Measurements from ENCODE around the gene GRM8. TPM values are rescaled to one million over a fixed set of nuclear protein-coding genes. Genes with fewer than 3 reads are reported as not detected.
"Not testable (repeated sequence)": the region's sequence is repeated elsewhere in the genome, so short reads cannot be mapped to it uniquely, and the experiment has no call there.

GRM8 gene
- total RNA-seq, 1 donor from 2014 or later: 1.8 TPM

- DNase-seq (ENCODE audit: low spot score) (no peak), ATAC-seq (no peak)
- intact Hi-C loops (cut with DNase I): no loop called here
These were observed 279.7 kb downstream of the GRM8 start for GRCh38 chr7:126973066-126973465.

- ATAC-seq (no peak), DNase-seq (ENCODE audit: low spot score) (no peak)
- intact Hi-C loops (cut with DNase I): no loop called here
These were observed 280.2 kb downstream of the GRM8 start for GRCh38 chr7:126972571-126972970.

GRCh38 chr7:126959649-126960048 lies 293.1 kb downstream of the GRM8 start:
- ATAC-seq (no peak), DNase-seq (ENCODE audit: low spot score) (no peak)
- intact Hi-C loops (cut with DNase I): no loop called here

GRCh38 chr7:126958367-126958766 lies 294.4 kb downstream of the GRM8 start:
- intact Hi-C loops (cut with DNase I): no loop called here

GRCh38 chr7:126957443-126957842 lies 295.3 kb downstream of the GRM8 start:
- DNase-seq (ENCODE audit: low spot score) (no peak), ATAC-seq (no peak)
- intact Hi-C loops (cut with DNase I): no loop called here

More at GRCh38 chr7:126958367-126958766, 294.4 kb downstream of the GRM8 start:
- DNase-seq (ENCODE audit: low spot score): no peak
- no peak for ATAC-seq

- ATAC-seq (no peak), DNase-seq (ENCODE audit: low spot score) (no peak)
- intact Hi-C loops (cut with DNase I): no loop called here
These were observed 299.3 kb downstream of the GRM8 start for GRCh38 chr7:126953461-126953860.

- no peak for DNase-seq (ENCODE audit: low spot score)
- no peak for ATAC-seq
- intact Hi-C loops (cut with DNase I): no loop called here
These were observed 304.1 kb downstream of the GRM8 start for GRCh38 chr7:126948664-126949063.

- ATAC-seq (no peak), DNase-seq (ENCODE audit: low spot score) (no peak)
- intact Hi-C loops (cut with DNase I): no loop called here
These were observed 311.9 kb downstream of the GRM8 start for GRCh38 chr7:126940723-126941307.

GRCh38 chr7:126937171-126937570 lies 315.6 kb downstream of the GRM8 start:
- ATAC-seq (no peak), DNase-seq (ENCODE audit: low spot score) (no peak)
- intact Hi-C loops (cut with DNase I): no loop called here

- no peak for ATAC-seq
- intact Hi-C loops (cut with DNase I): no loop called here
- no peak for DNase-seq (ENCODE audit: low spot score)
These were observed 321.2 kb downstream of the GRM8 start for GRCh38 chr7:126931581-126931980.

GRCh38 chr7:126930166-126930565 lies 322.6 kb downstream of the GRM8 start:
- DNase-seq (ENCODE audit: low spot score) (no peak), ATAC-seq (no peak)
- intact Hi-C loops (cut with DNase I): no loop called here

GRCh38 chr7:126924477-126924876 lies 328.3 kb downstream of the GRM8 start:
- no peak for ATAC-seq
- DNase-seq (ENCODE audit: low spot score): no peak
- intact Hi-C loops (cut with DNase I): no loop called here

- ATAC-seq; intact Hi-C loops (cut with DNase I); DNase-seq (ENCODE audit: low spot score): not testable (repeated sequence)
These were observed 341.1 kb downstream of the GRM8 start for GRCh38 chr7:126911627-126912026.

GRCh38 chr7:126908564-126908963 lies 344.2 kb downstream of the GRM8 start:
- DNase-seq (ENCODE audit: low spot score); intact Hi-C loops (cut with DNase I); ATAC-seq: not testable (repeated sequence)

GRCh38 chr7:126907657-126908056 lies 345.1 kb downstream of the GRM8 start:
- DNase-seq (ENCODE audit: low spot score); ATAC-seq; intact Hi-C loops (cut with DNase I): not testable (repeated sequence)

- intact Hi-C loops (cut with DNase I); ATAC-seq; DNase-seq (ENCODE audit: low spot score): not testable (repeated sequence)
These were observed 347.5 kb downstream of the GRM8 start for GRCh38 chr7:126905255-126905654.

- intact Hi-C loops (cut with DNase I); ATAC-seq; DNase-seq (ENCODE audit: low spot score): not testable (repeated sequence)
These were observed 351.5 kb downstream of the GRM8 start for GRCh38 chr7:126901041-126901765.

- ATAC-seq; DNase-seq (ENCODE audit: low spot score); intact Hi-C loops (cut with DNase I): not testable (repeated sequence)
These were observed 364.8 kb downstream of the GRM8 start for GRCh38 chr7:126887980-126888379.

- ATAC-seq; intact Hi-C loops (cut with DNase I); DNase-seq (ENCODE audit: low spot score): not testable (repeated sequence)
These were observed 365.2 kb downstream of the GRM8 start for GRCh38 chr7:126887560-126887959.

- intact Hi-C loops (cut with DNase I); ATAC-seq: not testable (repeated sequence)
These were observed 370.0 kb downstream of the GRM8 start for GRCh38 chr7:126882730-126883129.

More at GRCh38 chr7:126882730-126883129, 370.0 kb downstream of the GRM8 start:
- not testable (repeated sequence) for DNase-seq (ENCODE audit: low spot score)

Measured in sciatic nerve (tissue), 2 donors.